MM.1S (cell line): ENCODE measurements around the gene COPG2.

ENCODE experiments used
- CTCF ChIP-seq: fragments of 300-600 bp; sonication (generic); IDR thresholded peaks from 2 replicates; pipeline ENCODE4 v1.5.1; 2016; ENCODE audit warnings: antibody characterized with exemption, low read length, mixed read lengths
- EZH2 ChIP-seq: fragments of 300-600 bp; sonication (generic); optimal IDR thresholded peaks from 2 replicates; pipeline ENCODE3; 2017; ENCODE audit warnings: low read depth, mild to moderate bottlenecking, antibody characterized with exemption, low read length, mixed read lengths
- EZH2phosphoT487 ChIP-seq: fragments of 300-600 bp; sonication (generic); IDR thresholded peaks from 2 replicates; pipeline ENCODE4 v1.6.1; 2018; ENCODE audit warnings: antibody characterized with exemption, low read length

GRCh38 chr7:130611218-130611617, 57.3 kb downstream of the COPG2 start:
- TF ChIP-seq CTCF (no peak), EZH2 (no peak), EZH2phosphoT487 (no peak)
